Colonic mucosa (tissue), 4 donors: ENCODE measurements around the gene GDF10. TPM values are rescaled to one million over a fixed set of nuclear protein-coding genes. Genes with fewer than 3 reads are reported as not detected.

ENCODE experiments used
- DNase-seq: peaks from one replicate; pipeline ENCODE4 v3.0.0-alpha.2; 2020
- H3K27ac ChIP-seq: fragments of 200-600 bp; one replicate; pipeline ENCODE4 v1.8.0; 2021
- H3K27me3 ChIP-seq: fragments of 200-600 bp; one replicate; pipeline ENCODE4 v1.8.0; 2021
- H3K36me3 ChIP-seq: fragments of 200-600 bp; one replicate; pipeline ENCODE4 v1.8.0; 2021
- H3K4me1 ChIP-seq: fragments of 200-600 bp; one replicate; pipeline ENCODE4 v1.8.0; 2021; ENCODE audit warnings: mild to moderate bottlenecking
- H3K4me3 ChIP-seq: fragments of 200-600 bp; one replicate; pipeline ENCODE4 v1.8.0; 2021
- H3K9ac ChIP-seq, 2 donors: one replicate each; pipeline ENCODE4 v1.7.0; 2013; ENCODE audit warnings: control low read depth in 2 of 2, low read depth in 2 of 2, low read length in 2 of 2
- H3K9me3 ChIP-seq: fragments of 200-600 bp; one replicate; pipeline ENCODE4 v1.8.0; 2021
- intact Hi-C: fragments of 100-400 bp; cut with DNase I; formaldehyde crosslinking; loops from one replicate; pipeline ENCODE4 v1.14.1; 2022
- total RNA-seq, 2 donors: library from RNA; stranded (reverse); fragmentation: NEBNext Ultra II Directional in 1 of 2; extraction: Animal tissue kit (Norgen Biotek cat#: 25700) in 1 of 2; gene quantifications; one replicate each; pipeline ENCODE4 v1.2.1, GENCODE V29; 2021
- TF ChIP-seq, protein P1 (sequence below): fragments of 200-600 bp; IDR thresholded peaks from one replicate; pipeline ENCODE4 v1.8.0; 2022; ENCODE audit warnings: antibody characterized with exemption, mild to moderate bottlenecking
- donor health status: healthy.
- donor health status: DM: no; HTN: no; CAD: no.
- donor health status: DM: no; HTN: no; CAD: no.

Gene GDF10, protein sequence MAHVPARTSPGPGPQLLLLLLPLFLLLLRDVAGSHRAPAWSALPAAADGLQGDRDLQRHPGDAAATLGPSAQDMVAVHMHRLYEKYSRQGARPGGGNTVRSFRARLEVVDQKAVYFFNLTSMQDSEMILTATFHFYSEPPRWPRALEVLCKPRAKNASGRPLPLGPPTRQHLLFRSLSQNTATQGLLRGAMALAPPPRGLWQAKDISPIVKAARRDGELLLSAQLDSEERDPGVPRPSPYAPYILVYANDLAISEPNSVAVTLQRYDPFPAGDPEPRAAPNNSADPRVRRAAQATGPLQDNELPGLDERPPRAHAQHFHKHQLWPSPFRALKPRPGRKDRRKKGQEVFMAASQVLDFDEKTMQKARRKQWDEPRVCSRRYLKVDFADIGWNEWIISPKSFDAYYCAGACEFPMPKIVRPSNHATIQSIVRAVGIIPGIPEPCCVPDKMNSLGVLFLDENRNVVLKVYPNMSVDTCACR
- total RNA-seq = under 1 TPM; 0.10 to 0.37 TPM

DNA sequence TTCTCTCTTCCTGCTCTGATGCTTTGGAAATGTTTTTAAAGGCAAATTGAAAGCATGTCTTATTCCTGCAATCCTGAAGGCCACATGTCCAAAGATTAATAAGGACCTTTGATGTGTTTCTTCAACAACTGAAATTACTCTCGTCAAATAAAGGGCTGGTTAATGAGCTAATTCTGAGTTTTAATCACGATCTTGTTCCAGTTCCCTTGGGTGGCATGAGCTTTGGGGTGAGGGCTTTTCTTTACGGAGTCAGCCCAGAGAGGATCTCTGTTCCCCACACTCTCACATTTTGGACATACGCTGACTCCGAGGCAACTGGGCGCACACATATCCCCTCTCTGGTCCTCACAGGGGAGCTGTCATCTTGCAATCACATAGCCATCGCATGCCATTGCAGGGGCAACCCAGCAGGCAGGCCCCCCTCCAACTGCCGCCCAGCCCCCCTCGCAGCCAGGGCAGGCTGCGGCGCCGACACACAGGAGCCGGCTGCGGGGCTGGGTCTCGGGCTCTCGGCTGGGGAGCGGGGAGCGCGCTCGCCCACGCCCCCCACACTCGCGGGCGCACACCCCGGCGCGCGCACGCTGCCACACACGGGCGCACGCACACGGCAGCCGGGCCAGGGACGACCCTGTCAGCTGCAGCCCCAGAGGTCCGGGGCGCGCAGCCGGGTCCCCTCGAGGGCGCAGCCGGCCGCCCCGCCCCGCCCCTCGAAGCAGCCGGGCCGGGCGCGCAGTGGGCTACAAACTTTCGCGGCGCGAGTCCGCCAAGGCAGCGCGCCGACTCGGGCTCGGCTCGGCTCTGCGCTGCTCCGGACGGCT, at the start of gene GDF10:
GDF10 (plus strand) TSS at position 587 of the 818 bp plus-strand sequence. CDS start 455 bp downstream, outside the sequence.
- H3K27me3 ChIP-seq = peaks cover 21% of the 10 kb centered on the region
- intact Hi-C loops = no loop called here
- no peaks in the 10 kb centered on the region for H3K9me3 ChIP-seq
- no peak for DNase-seq
- TF ChIP-seq, protein P1, sequence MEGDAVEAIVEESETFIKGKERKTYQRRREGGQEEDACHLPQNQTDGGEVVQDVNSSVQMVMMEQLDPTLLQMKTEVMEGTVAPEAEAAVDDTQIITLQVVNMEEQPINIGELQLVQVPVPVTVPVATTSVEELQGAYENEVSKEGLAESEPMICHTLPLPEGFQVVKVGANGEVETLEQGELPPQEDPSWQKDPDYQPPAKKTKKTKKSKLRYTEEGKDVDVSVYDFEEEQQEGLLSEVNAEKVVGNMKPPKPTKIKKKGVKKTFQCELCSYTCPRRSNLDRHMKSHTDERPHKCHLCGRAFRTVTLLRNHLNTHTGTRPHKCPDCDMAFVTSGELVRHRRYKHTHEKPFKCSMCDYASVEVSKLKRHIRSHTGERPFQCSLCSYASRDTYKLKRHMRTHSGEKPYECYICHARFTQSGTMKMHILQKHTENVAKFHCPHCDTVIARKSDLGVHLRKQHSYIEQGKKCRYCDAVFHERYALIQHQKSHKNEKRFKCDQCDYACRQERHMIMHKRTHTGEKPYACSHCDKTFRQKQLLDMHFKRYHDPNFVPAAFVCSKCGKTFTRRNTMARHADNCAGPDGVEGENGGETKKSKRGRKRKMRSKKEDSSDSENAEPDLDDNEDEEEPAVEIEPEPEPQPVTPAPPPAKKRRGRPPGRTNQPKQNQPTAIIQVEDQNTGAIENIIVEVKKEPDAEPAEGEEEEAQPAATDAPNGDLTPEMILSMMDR = no peak
- H3K9ac ChIP-seq = no peak within 1 kb of the TSS
- no peaks in the 10 kb centered on the region for H3K4me1 ChIP-seq
- no peaks in the 10 kb centered on the region for H3K36me3 ChIP-seq
- H3K4me3 ChIP-seq = peak within 1 kb of the TSS; percentile 11
- H3K27ac ChIP-seq = no peak within 1 kb of the TSS

DNA sequence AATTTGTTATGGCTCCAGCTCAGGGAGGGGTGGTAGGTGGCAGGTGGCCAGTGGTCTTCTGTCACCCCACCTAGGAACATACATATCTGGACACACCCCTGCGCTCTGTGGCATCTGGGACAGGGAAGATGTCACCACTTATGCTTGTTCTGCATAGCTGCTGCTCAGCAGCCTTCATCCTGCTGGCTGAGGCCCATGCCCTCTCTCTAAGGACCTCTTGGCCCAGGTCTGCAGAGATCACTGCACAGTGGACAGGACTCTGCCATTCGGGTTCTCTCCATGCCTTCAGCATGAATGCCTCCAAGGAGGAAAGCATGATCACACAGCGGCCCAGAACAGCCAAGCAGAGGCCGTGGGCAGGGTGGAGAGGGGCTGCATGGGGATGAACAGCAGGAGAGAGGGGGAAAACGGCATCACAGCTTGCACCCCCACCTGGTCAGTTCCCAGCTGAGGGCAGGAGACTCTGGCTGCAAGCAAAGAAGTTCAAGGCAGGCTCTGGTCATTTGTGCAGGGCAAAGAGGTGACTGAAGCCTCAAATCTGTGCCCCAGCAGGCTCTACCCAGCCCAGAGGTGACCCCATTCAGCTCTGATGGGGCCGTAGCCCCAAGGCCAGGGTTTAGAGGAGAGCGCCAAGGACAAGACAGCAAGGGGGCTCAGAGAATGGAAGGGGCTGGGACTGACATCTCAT, 47.8 kb upstream of the GDF10 start:
- Histone ChIP-seq H3K4me3 (no peak overlapping the region), H3K27ac (no peak overlapping the region), H3K9ac (no peak overlapping the region), H3K9me3 (no peaks in the 10 kb centered on the region), H3K27me3 (no peaks in the 10 kb centered on the region), H3K36me3 (no peaks in the 10 kb centered on the region), H3K4me1 (no peaks in the 10 kb centered on the region)
- TF ChIP-seq, protein P1 = no peak
- DNase-seq = no peak
- intact Hi-C loops = no loop called here

DNA sequence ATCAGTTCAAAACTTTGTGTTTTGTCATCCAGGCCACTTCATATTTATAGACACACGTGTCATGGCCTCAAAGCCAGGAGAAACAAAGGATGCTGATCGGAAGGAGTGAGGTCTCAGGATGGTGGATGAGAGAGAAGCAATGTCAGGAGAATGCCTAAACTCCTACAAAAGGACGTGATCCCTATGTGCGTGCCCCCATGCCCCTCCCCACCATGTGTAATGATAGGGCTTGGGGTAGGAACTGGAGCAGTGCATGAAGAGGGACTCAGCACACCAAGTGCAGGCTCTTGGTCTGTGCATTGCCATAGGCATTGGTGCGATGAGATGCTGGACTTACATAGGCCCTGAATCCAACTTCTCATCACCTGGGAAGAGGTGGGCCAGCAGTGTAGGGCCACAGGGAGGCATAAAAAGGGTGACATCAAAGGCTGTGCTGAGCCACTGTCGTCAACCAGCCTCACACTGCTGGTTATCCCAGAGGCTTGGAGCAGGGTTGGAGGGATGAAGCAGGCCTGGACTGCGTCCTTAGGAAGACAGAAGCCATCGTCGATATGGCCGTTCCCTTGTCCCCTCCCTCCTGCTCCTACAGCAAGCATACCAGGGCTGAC, 46.9 kb upstream of the GDF10 start:
- H3K36me3 ChIP-seq = no peaks in the 10 kb centered on the region
- H3K4me3 ChIP-seq = no peak overlapping the region
- H3K4me1 ChIP-seq = no peaks in the 10 kb centered on the region
- no peak overlapping the region for H3K27ac ChIP-seq
- intact Hi-C loops = no loop called here
- no peak overlapping the region for H3K9ac ChIP-seq
- TF ChIP-seq, protein P1 = no peak
- H3K27me3 ChIP-seq = no peaks in the 10 kb centered on the region
- DNase-seq = no peak
- H3K9me3 ChIP-seq = no peaks in the 10 kb centered on the region

DNA sequence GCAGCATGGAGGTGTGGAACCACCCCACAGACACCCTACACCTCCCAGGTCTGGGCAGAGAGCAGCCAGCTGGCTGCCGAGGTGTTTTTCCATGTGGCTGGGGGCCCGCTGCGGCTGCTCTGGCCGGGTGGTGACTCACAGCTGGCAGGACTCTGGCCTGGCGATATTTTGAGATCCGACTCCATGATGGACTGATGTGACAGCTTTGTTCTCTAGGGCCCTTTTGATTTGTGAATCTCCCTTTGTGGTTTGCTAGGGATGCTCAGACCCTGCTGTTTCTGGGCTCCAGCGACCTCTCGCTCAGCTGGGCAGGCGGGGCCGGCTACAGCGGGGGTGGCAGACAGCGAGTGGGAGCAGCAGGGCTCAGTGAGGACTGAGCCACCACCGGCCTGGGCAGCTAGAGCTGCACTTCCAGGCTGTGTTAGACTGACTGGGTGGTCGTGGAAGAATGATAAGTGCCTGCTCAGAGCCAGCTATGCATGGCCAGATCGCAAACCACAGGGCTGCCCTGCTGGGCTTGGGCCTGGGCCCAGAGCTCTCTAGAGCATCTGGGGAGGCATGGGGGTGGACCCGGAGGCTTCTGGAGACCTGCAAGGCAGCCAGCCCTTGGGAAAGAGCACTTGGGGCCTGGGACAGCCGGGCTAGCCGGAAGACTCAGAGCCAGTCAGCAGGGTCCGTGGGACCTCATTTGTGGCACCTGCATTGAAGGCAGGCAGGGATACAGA, 46.2 kb upstream of the GDF10 start:
- TF ChIP-seq, protein P1 = no peak
- H3K36me3 ChIP-seq = no peaks in the 10 kb centered on the region
- no peaks in the 10 kb centered on the region for H3K9me3 ChIP-seq
- H3K4me3 ChIP-seq = no peak overlapping the region
- no peak overlapping the region for H3K27ac ChIP-seq
- no peak overlapping the region for H3K9ac ChIP-seq
- no peaks in the 10 kb centered on the region for H3K27me3 ChIP-seq
- intact Hi-C loops = no loop called here
- no peaks in the 10 kb centered on the region for H3K4me1 ChIP-seq
- DNase-seq = no peak
